K562 (cell line): ENCODE measurements around the gene SLC13A4. TPM values are rescaled to one million over a fixed set of nuclear protein-coding genes. Genes with fewer than 3 reads are reported as not detected.
A peak's percentile ranks its signal among the peaks of the same experiment; 100 is the strongest.

Experiments
- CBFB ChIP-seq: sonication (generic); formaldehyde crosslinking; IDR thresholded peaks from 2 replicates; pipeline ENCODE4 v1.4.0; 2020; ENCODE audit warnings: mild to moderate bottlenecking, missing genetic modification reagents
- CEBPB ChIP-seq: fragments of 450-650 bp; IDR thresholded peaks from 2 replicates; pipeline ENCODE4 v1.6.1; 2016; ENCODE audit warnings: missing genetic modification characterization, missing compliant biosample characterization
- NBN ChIP-seq: fragments of 450-650 bp; IDR thresholded peaks from 2 replicates; pipeline ENCODE4 v1.6.1; 2016; ENCODE audit warnings: low read depth, mild to moderate bottlenecking
- NCOA1 ChIP-seq: fragments of 450-650 bp; IDR thresholded peaks from 2 replicates; pipeline ENCODE4 v1.6.1; 2016; ENCODE audit warnings: low read depth
- SIRT6 ChIP-seq: IDR thresholded peaks from one replicate; pipeline ENCODE4 v1.6.1; 2012; ENCODE audit warnings: low read depth, mild to moderate bottlenecking, control low read depth, inconsistent platforms, low read length, moderate library complexity
- SRSF1 ChIP-seq: fragments of 200-400 bp; formaldehyde crosslinking; IDR thresholded peaks from 2 replicates; pipeline ENCODE4 v1.6.1; 2017; ENCODE audit warnings: mild to moderate bottlenecking, low read depth, low read length, moderate library complexity
- TCF3 ChIP-seq: sonication (generic); formaldehyde crosslinking; IDR thresholded peaks from 2 replicates; pipeline ENCODE4 v1.4.0; 2020; ENCODE audit warnings: mild to moderate bottlenecking, missing genetic modification reagents
- TCF7L2 ChIP-seq: fragments of 150-350 bp; IDR thresholded peaks from 2 replicates; pipeline ENCODE4 v1.6.1; 2016; ENCODE audit warnings: low read depth, mild to moderate bottlenecking, low read length, moderate library complexity
- YBX1 ChIP-seq: fragments of 450-650 bp; IDR thresholded peaks from 2 replicates; pipeline ENCODE4 v1.7.1; 2016; ENCODE audit warnings: mild to moderate bottlenecking
- ZNF696 ChIP-seq: fragments of 250-450 bp; sonication (Bioruptor Pico); conservative IDR thresholded peaks from 2 replicates; pipeline ENCODE4 v1.4.0; 2020; ENCODE audit warnings: mild to moderate bottlenecking, moderate library complexity
- polyA plus RNA-seq, 8 experiments: library from polyadenylated mRNA; depleted of rRNA in 4 of 8; stranded (reverse) in 5 of 8; unstranded in 3 of 8; fragments of >200 nt; fragmentation: Nextera tagmentation in 2 of 8; fragmentation: Illumina TruSeq in 1 of 8; extraction: Ambion mirVana in 2 of 8; extraction: Trizol in 1 of 8; gene quantifications; 2 replicates each; pipeline versions ENCODE4 v1.2.1 to v1.2.3, GENCODE V29; 2011 to 2014; ENCODE audit warnings: inconsistent platforms in 1 of 8, missing spikeins in 1 of 8
- total RNA-seq, 7 experiments: library from RNA; depleted of rRNA in 6 of 7; stranded (reverse); fragments of >200 nt in 6 of 7; fragmentation: Illumina TruSeq in 2 of 7; extraction: Trizol in 2 of 7; gene quantifications; 2 replicates each; pipeline versions ENCODE4 v1.2.1 to v1.2.3, GENCODE V29; 2011 to 2021; ENCODE audit warnings: low replicate concordance in 1 of 7
- TF ChIP-seq, protein P1 (sequence below): fragments of 450-650 bp; IDR thresholded peaks from 2 replicates; pipeline ENCODE4 v1.6.1; 2017; ENCODE audit warnings: antibody characterized with exemption
- TF ChIP-seq, protein P2 (sequence below): fragments of 250-450 bp; sonication (Bioruptor Pico); IDR thresholded peaks from 2 replicates; pipeline ENCODE4 v1.5.0; 2020; ENCODE audit warnings: mild to moderate bottlenecking, borderline replicate concordance
- TF ChIP-seq, protein P3 (sequence below): fragments of 150-350 bp; conservative IDR thresholded peaks from 2 replicates; pipeline ENCODE4 v1.6.1; 2014; ENCODE audit warnings: low read length
- TF ChIP-seq, protein P4 (sequence below), 3 experiments: IDR thresholded peaks in 2 of 3; conservative IDR thresholded peaks in 1 of 3; 2 replicates each; pipeline ENCODE4 v1.5.1; 2011 to 2012; ENCODE audit warnings: low read length in 3 of 3, mild to moderate bottlenecking in 3 of 3, control low read depth in 2 of 3, improper control_type of control experiment in 1 of 3, inconsistent platforms in 1 of 3, low read depth in 1 of 3, mixed read lengths in 1 of 3, moderate library complexity in 1 of 3; ENCODE audit not compliant: insufficient read depth in 2 of 3
- TF ChIP-seq, protein P5 (sequence below): sonication (generic); formaldehyde crosslinking; IDR thresholded peaks from 2 replicates; pipeline ENCODE4 v1.8.1; 2023; ENCODE audit warnings: mild to moderate bottlenecking, missing genetic modification reagents

SLC13A4 gene
- total and polyA plus RNA-seq, 9 of the 15 experiments (the other 6 are each of a cell fraction or from before 2014, with no cell fraction given) = 0.11 to 1.0 (median 0.36) TPM

DNA sequence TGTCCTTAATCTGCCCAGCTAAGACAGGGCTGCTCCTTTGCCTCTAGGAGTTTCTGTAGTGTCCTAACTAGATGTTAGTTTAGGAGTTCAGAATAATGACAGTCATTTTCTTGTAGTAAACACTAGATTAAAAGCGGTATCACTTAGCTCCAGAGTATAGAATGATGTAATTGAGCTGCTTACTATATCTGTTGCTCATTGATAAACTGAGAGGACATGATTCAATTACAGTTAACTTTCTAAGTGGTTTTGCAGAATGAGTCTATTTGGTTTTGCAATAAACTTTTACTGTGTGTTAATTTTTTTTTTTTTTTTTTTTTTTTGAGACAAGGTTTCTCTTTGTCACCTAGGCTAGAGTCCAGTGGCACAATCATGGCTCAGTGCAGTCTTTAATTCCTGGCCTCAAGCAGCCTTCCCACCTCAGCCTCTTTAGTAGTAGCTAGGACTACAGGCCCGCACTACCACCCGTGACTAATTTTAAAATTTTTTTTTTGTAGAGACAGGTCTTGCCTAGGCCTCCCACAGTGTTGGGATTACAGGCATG is 63.9 kb downstream of the SLC13A4 start (continued):
- TF ChIP-seq, protein P1, sequence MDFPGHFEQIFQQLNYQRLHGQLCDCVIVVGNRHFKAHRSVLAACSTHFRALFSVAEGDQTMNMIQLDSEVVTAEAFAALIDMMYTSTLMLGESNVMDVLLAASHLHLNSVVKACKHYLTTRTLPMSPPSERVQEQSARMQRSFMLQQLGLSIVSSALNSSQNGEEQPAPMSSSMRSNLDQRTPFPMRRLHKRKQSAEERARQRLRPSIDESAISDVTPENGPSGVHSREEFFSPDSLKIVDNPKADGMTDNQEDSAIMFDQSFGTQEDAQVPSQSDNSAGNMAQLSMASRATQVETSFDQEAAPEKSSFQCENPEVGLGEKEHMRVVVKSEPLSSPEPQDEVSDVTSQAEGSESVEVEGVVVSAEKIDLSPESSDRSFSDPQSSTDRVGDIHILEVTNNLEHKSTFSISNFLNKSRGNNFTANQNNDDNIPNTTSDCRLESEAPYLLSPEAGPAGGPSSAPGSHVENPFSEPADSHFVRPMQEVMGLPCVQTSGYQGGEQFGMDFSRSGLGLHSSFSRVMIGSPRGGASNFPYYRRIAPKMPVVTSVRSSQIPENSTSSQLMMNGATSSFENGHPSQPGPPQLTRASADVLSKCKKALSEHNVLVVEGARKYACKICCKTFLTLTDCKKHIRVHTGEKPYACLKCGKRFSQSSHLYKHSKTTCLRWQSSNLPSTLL = no peak
- TF ChIP-seq YBX1 = no peak
- TF ChIP-seq ZNF696 (CRISPR knock-in tag) = no peak
- TF ChIP-seq NCOA1 = peak; percentile 85; the same call in 1 of the 2 replicates
- TF ChIP-seq, protein P2, sequence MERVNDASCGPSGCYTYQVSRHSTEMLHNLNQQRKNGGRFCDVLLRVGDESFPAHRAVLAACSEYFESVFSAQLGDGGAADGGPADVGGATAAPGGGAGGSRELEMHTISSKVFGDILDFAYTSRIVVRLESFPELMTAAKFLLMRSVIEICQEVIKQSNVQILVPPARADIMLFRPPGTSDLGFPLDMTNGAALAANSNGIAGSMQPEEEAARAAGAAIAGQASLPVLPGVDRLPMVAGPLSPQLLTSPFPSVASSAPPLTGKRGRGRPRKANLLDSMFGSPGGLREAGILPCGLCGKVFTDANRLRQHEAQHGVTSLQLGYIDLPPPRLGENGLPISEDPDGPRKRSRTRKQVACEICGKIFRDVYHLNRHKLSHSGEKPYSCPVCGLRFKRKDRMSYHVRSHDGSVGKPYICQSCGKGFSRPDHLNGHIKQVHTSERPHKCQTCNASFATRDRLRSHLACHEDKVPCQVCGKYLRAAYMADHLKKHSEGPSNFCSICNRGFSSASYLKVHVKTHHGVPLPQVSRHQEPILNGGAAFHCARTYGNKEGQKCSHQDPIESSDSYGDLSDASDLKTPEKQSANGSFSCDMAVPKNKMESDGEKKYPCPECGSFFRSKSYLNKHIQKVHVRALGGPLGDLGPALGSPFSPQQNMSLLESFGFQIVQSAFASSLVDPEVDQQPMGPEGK (CRISPR knock-in tag) = no peak
- peak; percentile 67 for TF ChIP-seq NBN
- TF ChIP-seq TCF3 (CRISPR knock-in tag) = peak; percentile 96
- TF ChIP-seq, protein P3, sequence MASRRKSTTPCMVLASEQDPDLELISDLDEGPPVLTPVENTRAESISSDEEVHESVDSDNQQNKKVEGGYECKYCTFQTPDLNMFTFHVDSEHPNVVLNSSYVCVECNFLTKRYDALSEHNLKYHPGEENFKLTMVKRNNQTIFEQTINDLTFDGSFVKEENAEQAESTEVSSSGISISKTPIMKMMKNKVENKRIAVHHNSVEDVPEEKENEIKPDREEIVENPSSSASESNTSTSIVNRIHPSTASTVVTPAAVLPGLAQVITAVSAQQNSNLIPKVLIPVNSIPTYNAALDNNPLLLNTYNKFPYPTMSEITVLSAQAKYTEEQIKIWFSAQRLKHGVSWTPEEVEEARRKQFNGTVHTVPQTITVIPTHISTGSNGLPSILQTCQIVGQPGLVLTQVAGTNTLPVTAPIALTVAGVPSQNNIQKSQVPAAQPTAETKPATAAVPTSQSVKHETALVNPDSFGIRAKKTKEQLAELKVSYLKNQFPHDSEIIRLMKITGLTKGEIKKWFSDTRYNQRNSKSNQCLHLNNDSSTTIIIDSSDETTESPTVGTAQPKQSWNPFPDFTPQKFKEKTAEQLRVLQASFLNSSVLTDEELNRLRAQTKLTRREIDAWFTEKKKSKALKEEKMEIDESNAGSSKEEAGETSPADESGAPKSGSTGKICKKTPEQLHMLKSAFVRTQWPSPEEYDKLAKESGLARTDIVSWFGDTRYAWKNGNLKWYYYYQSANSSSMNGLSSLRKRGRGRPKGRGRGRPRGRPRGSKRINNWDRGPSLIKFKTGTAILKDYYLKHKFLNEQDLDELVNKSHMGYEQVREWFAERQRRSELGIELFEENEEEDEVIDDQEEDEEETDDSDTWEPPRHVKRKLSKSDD = no peak
- TF ChIP-seq TCF7L2 = no peak
- no peak for TF ChIP-seq CBFB (CRISPR knock-in tag)
- TF ChIP-seq SIRT6 = no peak
- TF ChIP-seq, protein P4, sequence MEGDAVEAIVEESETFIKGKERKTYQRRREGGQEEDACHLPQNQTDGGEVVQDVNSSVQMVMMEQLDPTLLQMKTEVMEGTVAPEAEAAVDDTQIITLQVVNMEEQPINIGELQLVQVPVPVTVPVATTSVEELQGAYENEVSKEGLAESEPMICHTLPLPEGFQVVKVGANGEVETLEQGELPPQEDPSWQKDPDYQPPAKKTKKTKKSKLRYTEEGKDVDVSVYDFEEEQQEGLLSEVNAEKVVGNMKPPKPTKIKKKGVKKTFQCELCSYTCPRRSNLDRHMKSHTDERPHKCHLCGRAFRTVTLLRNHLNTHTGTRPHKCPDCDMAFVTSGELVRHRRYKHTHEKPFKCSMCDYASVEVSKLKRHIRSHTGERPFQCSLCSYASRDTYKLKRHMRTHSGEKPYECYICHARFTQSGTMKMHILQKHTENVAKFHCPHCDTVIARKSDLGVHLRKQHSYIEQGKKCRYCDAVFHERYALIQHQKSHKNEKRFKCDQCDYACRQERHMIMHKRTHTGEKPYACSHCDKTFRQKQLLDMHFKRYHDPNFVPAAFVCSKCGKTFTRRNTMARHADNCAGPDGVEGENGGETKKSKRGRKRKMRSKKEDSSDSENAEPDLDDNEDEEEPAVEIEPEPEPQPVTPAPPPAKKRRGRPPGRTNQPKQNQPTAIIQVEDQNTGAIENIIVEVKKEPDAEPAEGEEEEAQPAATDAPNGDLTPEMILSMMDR (IDR thresholded peaks at IDR 0.05 in 2 of 3, conservative IDR thresholded peaks at IDR 0.05 in 1 of 3; ENCODE audit: insufficient read depth in 2 of 3, low read depth in 1 of 3, low read length in 3 of 3) = no peak
- TF ChIP-seq, protein P5, sequence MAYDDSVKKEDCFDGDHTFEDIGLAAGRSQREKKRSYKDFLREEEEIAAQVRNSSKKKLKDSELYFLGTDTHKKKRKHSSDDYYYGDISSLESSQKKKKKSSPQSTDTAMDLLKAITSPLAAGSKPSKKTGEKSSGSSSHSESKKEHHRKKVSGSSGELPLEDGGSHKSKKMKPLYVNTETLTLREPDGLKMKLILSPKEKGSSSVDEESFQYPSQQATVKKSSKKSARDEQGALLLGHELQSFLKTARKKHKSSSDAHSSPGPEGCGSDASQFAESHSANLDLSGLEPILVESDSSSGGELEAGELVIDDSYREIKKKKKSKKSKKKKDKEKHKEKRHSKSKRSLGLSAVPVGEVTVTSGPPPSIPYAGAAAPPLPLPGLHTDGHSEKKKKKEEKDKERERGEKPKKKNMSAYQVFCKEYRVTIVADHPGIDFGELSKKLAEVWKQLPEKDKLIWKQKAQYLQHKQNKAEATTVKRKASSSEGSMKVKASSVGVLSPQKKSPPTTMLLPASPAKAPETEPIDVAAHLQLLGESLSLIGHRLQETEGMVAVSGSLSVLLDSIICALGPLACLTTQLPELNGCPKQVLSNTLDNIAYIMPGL (CRISPR knock-in tag) = no peak; the same call in 1 of the 2 replicates
- TF ChIP-seq CEBPB (tag) = peak; percentile 96
- TF ChIP-seq SRSF1 = no peak
